ENCODE data around the gene KCNK13. TPM values are rescaled to one million over a fixed set of nuclear protein-coding genes. Genes with fewer than 3 reads are reported as not detected.

The KCNK13 gene
- total RNA-seq, 1 experiment from 2014 or later, result not detected

- ATAC-seq (no peak), DNase-seq (ENCODE audit: low read depth, low spot score) (no peak)
- Histone ChIP-seq H3K27me3 (ENCODE audit: control insufficient read depth, insufficient read depth, low read length) (peaks cover 6% of the 10 kb centered on the region; the same call in 1 of the 2 replicates), H3K36me3 (ENCODE audit: control insufficient read depth, insufficient read depth, low read length) (no peaks in the 10 kb centered on the region), H3K4me1 (ENCODE audit: control insufficient read depth, insufficient read depth, low read length) (no peaks in the 10 kb centered on the region), H3K9me3 (ENCODE audit: control insufficient read depth, insufficient read depth, low read depth, low read length) (no peaks in the 10 kb centered on the region), H3K27ac (ENCODE audit: low read length) (no peak overlapping the region), H3K4me3 (ENCODE audit: low read depth in 2 of 2, low read length in 2 of 2) (no peak overlapping the region)
- BruUV-seq (replicated peaks), result no TSS peak
- TF ChIP-seq, protein P1, sequence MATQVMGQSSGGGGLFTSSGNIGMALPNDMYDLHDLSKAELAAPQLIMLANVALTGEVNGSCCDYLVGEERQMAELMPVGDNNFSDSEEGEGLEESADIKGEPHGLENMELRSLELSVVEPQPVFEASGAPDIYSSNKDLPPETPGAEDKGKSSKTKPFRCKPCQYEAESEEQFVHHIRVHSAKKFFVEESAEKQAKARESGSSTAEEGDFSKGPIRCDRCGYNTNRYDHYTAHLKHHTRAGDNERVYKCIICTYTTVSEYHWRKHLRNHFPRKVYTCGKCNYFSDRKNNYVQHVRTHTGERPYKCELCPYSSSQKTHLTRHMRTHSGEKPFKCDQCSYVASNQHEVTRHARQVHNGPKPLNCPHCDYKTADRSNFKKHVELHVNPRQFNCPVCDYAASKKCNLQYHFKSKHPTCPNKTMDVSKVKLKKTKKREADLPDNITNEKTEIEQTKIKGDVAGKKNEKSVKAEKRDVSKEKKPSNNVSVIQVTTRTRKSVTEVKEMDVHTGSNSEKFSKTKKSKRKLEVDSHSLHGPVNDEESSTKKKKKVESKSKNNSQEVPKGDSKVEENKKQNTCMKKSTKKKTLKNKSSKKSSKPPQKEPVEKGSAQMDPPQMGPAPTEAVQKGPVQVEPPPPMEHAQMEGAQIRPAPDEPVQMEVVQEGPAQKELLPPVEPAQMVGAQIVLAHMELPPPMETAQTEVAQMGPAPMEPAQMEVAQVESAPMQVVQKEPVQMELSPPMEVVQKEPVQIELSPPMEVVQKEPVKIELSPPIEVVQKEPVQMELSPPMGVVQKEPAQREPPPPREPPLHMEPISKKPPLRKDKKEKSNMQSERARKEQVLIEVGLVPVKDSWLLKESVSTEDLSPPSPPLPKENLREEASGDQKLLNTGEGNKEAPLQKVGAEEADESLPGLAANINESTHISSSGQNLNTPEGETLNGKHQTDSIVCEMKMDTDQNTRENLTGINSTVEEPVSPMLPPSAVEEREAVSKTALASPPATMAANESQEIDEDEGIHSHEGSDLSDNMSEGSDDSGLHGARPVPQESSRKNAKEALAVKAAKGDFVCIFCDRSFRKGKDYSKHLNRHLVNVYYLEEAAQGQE (IDR thresholded peaks at IDR 0.05; ENCODE audit: insufficient read depth in 1 of 2, low read depth in 2 of 2, low read length in 1 of 2), result no peak
- TF ChIP-seq POLR2AphosphoS5 (IDR thresholded peaks at IDR 0.05; ENCODE audit: low read depth, low read length) (no peak), SIN3A (IDR thresholded peaks at IDR 0.05; ENCODE audit: borderline replicate concordance, insufficient read depth, low read depth, low read length) (no peak)
- ChIA-PET POLR2A (no interaction called here), CTCF (no interaction called here)
- intact Hi-C loops (cut with micrococcal nuclease; ENCODE audit: unreplicated experiment), result no loop called here
- in situ Hi-C loops (cut with HindIII; ENCODE audit: low pct_unique_long_range_greater_than_20kb, low sequenced_read_pairs), result no loop called here
Observed at GRCh38 chr14:90049390-90049789, 12.4 kb upstream of the KCNK13 start.

DNA sequence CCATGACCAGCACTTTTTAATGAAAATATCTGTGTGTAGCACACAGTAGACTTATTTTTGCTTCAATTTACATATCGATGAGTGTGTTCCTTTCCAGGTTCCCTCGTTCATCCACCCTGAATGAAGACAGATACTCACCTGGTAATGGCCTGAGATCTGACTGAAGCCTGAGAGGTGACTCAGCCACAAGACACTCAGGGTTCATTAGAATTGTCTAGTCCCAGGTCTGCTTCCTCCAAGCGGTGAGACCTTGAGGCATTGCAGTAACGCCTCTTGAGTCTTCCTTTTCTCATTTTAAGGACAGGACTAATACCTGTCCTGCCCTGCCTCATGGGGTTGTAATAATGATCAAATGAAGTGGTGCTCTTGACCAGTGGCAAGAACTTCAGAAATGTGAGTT lies 11.5 kb upstream of the KCNK13 start:
- no peaks in the 10 kb centered on the region for H3K9me3 ChIP-seq (ENCODE audit: control insufficient read depth, insufficient read depth, low read depth, low read length)
- TF ChIP-seq, protein P1 (IDR thresholded peaks at IDR 0.05; ENCODE audit: insufficient read depth in 1 of 2, low read depth in 2 of 2, low read length in 1 of 2), result no peak
- TF ChIP-seq CTCF (IDR thresholded peaks at IDR 0.05), result no peak
- no peak for TF ChIP-seq SIN3A (IDR thresholded peaks at IDR 0.05; ENCODE audit: borderline replicate concordance, insufficient read depth, low read depth, low read length)
- no peak for TF ChIP-seq TCF7L2 (IDR thresholded peaks at IDR 0.05; ENCODE audit: low read depth, low read length)
- TF ChIP-seq POLR2AphosphoS5 (IDR thresholded peaks at IDR 0.05; ENCODE audit: low read depth, low read length), result no peak
- H3K4me1 ChIP-seq (ENCODE audit: control insufficient read depth, insufficient read depth, low read length), result no peaks in the 10 kb centered on the region
- ChIA-PET CTCF (no interaction called here), POLR2A (no interaction called here)
- H3K27ac ChIP-seq (ENCODE audit: low read length), result no peak overlapping the region
- intact Hi-C loops (cut with micrococcal nuclease; ENCODE audit: unreplicated experiment), result no loop called here
- in situ Hi-C loops (cut with HindIII; ENCODE audit: low pct_unique_long_range_greater_than_20kb, low sequenced_read_pairs), result no loop called here
- ATAC-seq, result no peak
- H3K36me3 ChIP-seq (ENCODE audit: control insufficient read depth, insufficient read depth, low read length), result no peaks in the 10 kb centered on the region
- H3K27me3 ChIP-seq (ENCODE audit: control insufficient read depth, insufficient read depth, low read length), result peaks cover 6% of the 10 kb centered on the region; the same call in 1 of the 2 replicates
- H3K4me3 ChIP-seq (ENCODE audit: low read depth in 2 of 2, low read length in 2 of 2), result no peak overlapping the region
- BruUV-seq (replicated peaks), result no TSS peak
- DNase-seq (ENCODE audit: low read depth, low spot score), result no peak

Data from Panc1 (cell line).